DMS53 treated with DMSO at 0.1 percent for 48 hours (cell line): ENCODE results near the gene COL26A1.

Experiments
- DNase-seq: peaks from one replicate; lab custom pipeline; 2025; ENCODE audit not compliant: unreplicated experiment; lab: John Stamatoyannopoulos, UW

COL26A1 gene

GRCh38 chr7:101370836-101371235 is 8.2 kb downstream of the COL26A1 start:
- DNase-seq = no peak

- no peak for DNase-seq
These were observed 11.3 kb downstream of the COL26A1 start for GRCh38 chr7:101373812-101374614.

- DNase-seq = no peak
These were observed 12.3 kb downstream of the COL26A1 start for GRCh38 chr7:101374990-101375389.

GRCh38 chr7:101376601-101377000 is 13.9 kb downstream of the COL26A1 start:
- no peak for DNase-seq

GRCh38 chr7:101377189-101377736 is 14.6 kb downstream of the COL26A1 start:
- no peak for DNase-seq

GRCh38 chr7:101378751-101379174 is 16.1 kb downstream of the COL26A1 start:
- DNase-seq = no peak

- DNase-seq = no peak
These were observed 16.6 kb downstream of the COL26A1 start for GRCh38 chr7:101379302-101379701.

- no peak for DNase-seq
These were observed 19.0 kb downstream of the COL26A1 start for GRCh38 chr7:101381549-101382111.

- DNase-seq = no peak
These were observed 20.3 kb downstream of the COL26A1 start for GRCh38 chr7:101382937-101383336.

- no peak for DNase-seq
These were observed 23.5 kb downstream of the COL26A1 start for GRCh38 chr7:101386177-101386557.

GRCh38 chr7:101386558-101387231 is 24.0 kb downstream of the COL26A1 start:
- DNase-seq = no peak

GRCh38 chr7:101390901-101391301 is 28.2 kb downstream of the COL26A1 start:
- DNase-seq = no peak

- DNase-seq = no peak
These were observed 29.3 kb downstream of the COL26A1 start for GRCh38 chr7:101391991-101392390.

- no peak for DNase-seq
These were observed 31.2 kb downstream of the COL26A1 start for GRCh38 chr7:101393865-101394264.

GRCh38 chr7:101395376-101395775 is 32.7 kb downstream of the COL26A1 start:
- no peak for DNase-seq

GRCh38 chr7:101397243-101397642 is 34.6 kb downstream of the COL26A1 start:
- DNase-seq = no peak

- DNase-seq = no peak
These were observed 35.2 kb downstream of the COL26A1 start for GRCh38 chr7:101397770-101398324.

GRCh38 chr7:101398396-101399289 is 36.0 kb downstream of the COL26A1 start:
- DNase-seq = no peak

- DNase-seq = no peak
These were observed 37.1 kb downstream of the COL26A1 start for GRCh38 chr7:101399759-101400158.

- no peak for DNase-seq
These were observed 38.1 kb downstream of the COL26A1 start for GRCh38 chr7:101400751-101401150.
